ENCODE data around the gene MGMT.

GRCh38 chr10:129448539-129448938, 18.5 kb upstream of the MGMT start:
- TF ChIP-seq CTCF (IDR thresholded peaks at IDR 0.05) (no peak), POLR2A (IDR thresholded peaks at IDR 0.05) (no peak)

All from testis (tissue), 2 donors.